ENCODE data around the gene POMP.

Gene POMP

GRCh38 chr13:28704282-28704681 is 45.4 kb downstream of the POMP start:
- no peak for DNase-seq

DNA sequence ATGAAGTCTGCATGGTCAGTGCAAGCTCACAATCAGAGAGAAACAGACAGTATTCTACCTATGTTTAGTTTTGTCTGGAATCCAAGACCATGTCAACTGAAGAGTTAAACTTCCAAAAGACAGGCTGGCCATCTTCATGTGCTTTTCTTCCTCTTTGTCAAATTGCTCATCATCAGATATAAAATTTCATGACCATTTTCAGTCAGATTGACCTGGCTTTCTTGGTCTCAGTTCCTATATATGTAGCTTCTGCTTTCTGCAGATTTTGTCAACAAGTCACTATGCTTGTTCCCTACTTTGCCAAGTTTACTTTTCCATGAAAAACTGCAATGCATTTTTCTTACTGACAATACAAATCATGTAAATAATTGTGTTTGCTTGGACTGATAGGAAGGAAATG is 46.0 kb downstream of the POMP start:
- no peak for DNase-seq

GRCh38 chr13:28705461-28706083 is 46.6 kb downstream of the POMP start:
- peak; percentile 21 for DNase-seq

- peak; percentile 95 for DNase-seq
These were observed 48.9 kb downstream of the POMP start for GRCh38 chr13:28707629-28708427.

DNA sequence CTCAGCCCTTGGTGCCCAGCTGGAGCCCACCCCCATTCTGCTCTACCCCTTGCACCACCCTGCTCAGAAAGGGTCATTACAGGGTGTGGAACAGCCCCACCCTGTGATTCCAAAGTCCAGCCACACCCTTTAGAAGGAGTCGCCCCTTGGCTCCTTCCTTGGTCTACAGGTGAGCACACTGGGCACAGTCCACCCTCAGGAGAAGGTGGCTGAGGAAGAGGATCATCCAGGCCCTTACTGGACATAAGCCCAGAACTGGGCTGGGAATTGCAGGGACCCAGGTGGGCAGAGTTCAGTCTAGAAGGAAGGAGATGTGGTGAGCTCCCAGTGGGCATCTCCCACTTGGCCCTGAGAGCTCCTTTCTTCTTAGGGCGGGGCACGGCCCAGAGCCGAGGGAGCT is 51.2 kb downstream of the POMP start:
- no peak for DNase-seq

DNA sequence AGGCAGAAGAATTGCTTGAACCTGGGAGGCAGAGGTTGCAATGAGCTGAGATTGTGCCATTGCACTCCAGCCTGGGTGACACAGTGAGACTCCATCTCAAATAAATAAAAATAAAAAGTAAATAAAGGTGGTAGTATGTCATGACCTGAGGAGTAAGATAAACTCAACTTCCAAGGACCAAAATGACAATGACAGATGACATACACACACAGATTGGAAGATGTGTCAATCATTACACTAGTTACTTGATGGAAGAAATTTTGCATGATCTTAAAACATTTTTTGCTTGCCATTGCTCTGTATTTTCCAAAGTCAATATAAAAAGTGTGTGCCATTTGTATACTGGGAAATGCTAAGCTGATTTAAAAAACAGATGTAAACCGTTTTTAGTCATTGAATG is 55.7 kb downstream of the POMP start:
- no peak for DNase-seq

- DNase-seq, result peak; percentile 59
These were observed 57.6 kb downstream of the POMP start for GRCh38 chr13:28716511-28716910.

DNA sequence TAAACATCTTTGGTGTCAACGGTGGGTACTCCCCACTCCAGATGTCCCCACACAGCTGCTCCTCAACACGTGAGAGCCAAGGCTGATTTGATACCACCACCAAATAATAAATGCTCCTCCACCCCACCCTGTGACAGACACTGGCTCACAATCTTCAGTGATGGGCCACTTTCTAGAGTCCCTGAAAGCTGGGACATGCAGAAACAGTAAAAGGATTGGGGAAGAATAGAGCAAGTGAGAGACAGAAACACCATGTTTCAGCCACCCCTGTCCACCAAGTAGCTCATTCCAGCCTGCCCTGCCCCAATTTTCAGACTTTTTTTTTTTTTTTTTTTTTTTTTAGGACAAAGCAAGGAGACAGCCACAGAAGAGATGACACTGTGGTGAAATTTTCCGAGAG is 58.2 kb downstream of the POMP start:
- DNase-seq, result no peak

DNA sequence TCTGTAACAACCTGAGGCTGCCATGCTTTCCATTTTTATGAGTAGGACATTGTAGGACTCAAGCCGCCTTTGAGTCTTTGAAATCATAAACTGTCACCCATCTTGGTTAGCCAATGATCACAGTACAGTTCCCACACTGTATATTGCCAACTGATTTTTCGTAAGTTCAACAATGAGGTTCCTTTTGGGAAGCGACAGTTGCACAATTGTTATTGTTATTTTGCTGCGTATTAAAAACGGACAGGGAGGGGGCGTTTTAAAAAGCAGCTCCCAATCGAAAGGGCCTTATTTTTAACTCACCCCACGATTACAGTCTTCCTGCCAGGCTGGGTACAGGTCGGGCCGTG is 59.2 kb downstream of the POMP start:
- DNase-seq, result no peak

- DNase-seq, result peak; percentile 97
These were observed 59.8 kb downstream of the POMP start, which contains the start of gene SLC46A3 for GRCh38 chr13:28718543-28719226. Gene SLC46A3 (minus strand): TSS chr13:28718970. CDS start chr13:28717998, 972 bp downstream.

DNA sequence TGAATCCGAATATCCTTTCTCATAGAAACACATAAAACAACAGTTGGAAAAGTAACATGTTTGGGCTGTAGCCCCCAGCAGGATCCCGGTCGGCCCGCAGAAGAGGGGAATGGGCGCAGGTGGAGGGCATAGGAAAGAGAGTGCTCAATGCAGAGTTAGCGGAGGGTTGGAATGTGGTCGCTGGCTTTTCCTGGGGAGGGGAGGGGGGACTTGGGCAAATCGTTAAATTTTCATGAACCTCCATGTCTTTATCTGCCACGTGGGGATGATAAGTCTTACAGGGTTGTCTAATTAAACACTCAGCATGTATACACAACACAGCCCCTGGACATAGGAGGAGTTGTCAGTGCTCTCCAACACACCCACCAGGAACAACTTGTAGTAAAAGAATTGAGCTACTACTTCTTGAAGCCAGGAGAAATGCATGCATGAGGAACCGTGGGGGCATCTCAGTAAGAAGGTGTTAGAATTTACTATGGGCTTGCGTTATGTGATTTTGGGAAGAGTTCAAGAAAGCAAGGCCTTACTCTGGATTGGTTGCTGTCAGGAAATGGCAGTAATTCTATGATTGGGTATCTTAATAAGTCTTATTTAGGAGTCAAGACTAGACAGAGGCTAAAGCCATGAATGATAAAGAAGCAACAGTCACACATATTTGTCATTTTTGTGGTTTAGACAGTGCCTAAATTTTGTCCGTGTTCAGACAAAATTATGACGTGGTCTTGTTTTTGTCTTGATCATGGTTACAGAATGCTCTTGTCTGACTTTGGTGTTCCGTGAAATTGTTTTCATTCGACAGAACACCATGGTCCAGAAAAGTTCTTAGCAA is 60.5 kb downstream of the POMP start:
- peak; percentile 83 for DNase-seq

GRCh38 chr13:28723806-28724205 is 64.9 kb downstream of the POMP start:
- DNase-seq, result no peak

- DNase-seq, result no peak
These were observed 66.2 kb downstream of the POMP start for GRCh38 chr13:28725046-28725610.

Data from fibroblast of upper back skin (primary cell).